T-helper 2 cell treated with Interferon-gamma antibody and Interleukin-4, amounts not matched to agents 100 ng/mL and 5 ng/mL, for 36 hours (primary cell): Measurements from ENCODE around the gene TLX2. TPM values are rescaled to one million over a fixed set of nuclear protein-coding genes. Genes with fewer than 3 reads are reported as not detected.
"Not testable (repeated sequence)": the region's sequence is repeated elsewhere in the genome, so short reads cannot be mapped to it uniquely, and the experiment has no call there.

ENCODE experiments used
- intact Hi-C: fragments of 100-400 bp; cut with micrococcal nuclease; formaldehyde crosslinking; loops from one replicate; pipeline ENCODE4 v1.15.1; 2023
- total RNA-seq: library from RNA; stranded (reverse); gene quantifications from 2 replicates; pipeline ENCODE4 v1.2.3, GENCODE V29; 2022

The TLX2 gene
- total RNA-seq, 1 donor from 2014 or later = 1.1 TPM

DNA sequence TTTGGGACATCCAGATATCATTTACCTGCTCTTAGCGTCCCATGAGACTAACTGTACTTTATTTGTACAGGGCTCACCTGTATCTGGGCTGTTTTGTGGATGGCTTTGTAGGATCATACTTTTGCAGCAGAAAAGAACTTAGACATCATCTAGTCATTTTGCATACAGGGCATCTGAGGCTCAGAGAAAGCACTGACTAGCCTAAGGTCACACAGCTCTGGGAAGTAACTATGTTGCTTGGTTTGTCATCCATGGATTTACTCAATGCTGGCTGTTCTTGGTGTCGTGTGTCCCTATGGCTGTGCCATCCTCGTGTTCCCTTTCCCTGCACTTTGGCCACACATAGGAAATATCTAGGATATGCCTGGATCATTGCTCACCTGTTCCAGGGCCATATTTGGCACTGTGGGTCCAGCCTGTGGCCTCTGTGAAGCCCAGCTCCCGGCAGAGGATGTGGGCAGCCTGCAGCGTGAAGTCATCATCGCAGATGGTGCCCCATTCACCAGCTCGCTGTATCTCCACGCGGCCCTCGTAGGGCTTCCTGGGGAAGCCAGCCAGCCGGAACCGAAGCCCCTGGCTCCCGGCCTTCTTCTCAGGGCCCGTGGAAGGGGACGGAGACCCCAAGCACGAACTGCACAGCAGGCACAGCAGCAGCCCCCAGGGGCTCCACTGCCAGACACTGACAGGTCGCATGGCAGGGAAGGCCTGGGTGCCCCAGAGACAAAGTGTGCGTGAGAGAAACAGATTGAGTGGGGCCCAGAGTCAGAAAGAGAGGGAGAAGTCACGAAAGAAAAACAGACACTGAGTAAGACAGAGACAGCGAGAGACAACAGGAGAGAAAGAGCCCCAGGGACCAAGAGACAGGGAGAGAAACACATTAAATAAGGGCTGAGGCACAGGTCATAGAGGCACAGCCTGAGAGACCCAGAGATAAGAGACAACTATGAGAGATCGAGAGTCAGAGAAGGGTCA is 38.0 kb downstream of the TLX2 start:
- intact Hi-C loops = loop anchor here (10.0 kb wide), 1 partner anchor 283 kb away; the partner anchor contains the start of gene HK2

- intact Hi-C loops = loop anchor here (10.0 kb wide), 1 partner anchor 282 kb away; the partner anchor contains the start of gene HK2
Observed at GRCh38 chr2:74552914-74553811, 38.9 kb downstream of the TLX2 start.

- intact Hi-C loops = loop anchor here (1.0 to 10.0 kb wide), 7 partner anchors 21 to 281 kb away; partner anchors contain the start of genes AUP1, HK2, HTRA2 and PCGF1
Observed at GRCh38 chr2:74553892-74554819, 39.9 kb downstream of the TLX2 start, which contains the start of the genes DOK1 and LOXL3. DOK1 (plus strand) TSS chr2:74554720; CDS start chr2:74554755, 35 bp downstream. LOXL3 (minus strand) TSS chr2:74553942; CDS start chr2:74552634, 1,308 bp downstream.

GRCh38 chr2:74554820-74555531 is 40.7 kb downstream of the TLX2 start:
- intact Hi-C loops = loop anchor here (1.0 to 10.0 kb wide), 7 partner anchors 20 to 280 kb away; partner anchors contain the start of genes AUP1, HK2, HTRA2 and PCGF1

GRCh38 chr2:74555610-74556103 is 41.4 kb downstream of the TLX2 start:
- intact Hi-C loops = loop anchor here (2.0 to 10.0 kb wide), 4 partner anchors 19 to 279 kb away; partner anchors contain the start of genes HK2 and PCGF1

DNA sequence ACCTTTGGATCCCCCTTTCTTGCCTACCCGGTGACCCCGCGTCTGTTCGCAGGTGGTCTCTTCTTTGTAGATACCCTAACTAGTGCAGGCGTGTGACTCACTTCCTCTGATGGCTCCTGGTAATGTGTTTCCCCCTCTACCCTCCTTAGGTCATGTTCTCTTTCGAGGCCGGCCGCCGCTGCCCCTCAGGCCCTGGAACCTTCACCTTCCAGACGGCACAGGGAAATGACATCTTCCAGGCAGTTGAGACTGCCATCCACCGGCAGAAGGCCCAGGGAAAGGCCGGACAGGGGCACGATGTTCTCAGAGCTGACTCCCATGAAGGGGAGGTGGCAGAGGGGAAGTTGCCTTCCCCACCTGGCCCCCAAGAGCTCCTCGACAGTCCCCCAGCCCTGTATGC is 41.9 kb downstream of the TLX2 start:
- intact Hi-C loops = loop anchor here (10.0 kb wide), 1 partner anchor 279 kb away; the partner anchor contains the start of gene HK2

DNA sequence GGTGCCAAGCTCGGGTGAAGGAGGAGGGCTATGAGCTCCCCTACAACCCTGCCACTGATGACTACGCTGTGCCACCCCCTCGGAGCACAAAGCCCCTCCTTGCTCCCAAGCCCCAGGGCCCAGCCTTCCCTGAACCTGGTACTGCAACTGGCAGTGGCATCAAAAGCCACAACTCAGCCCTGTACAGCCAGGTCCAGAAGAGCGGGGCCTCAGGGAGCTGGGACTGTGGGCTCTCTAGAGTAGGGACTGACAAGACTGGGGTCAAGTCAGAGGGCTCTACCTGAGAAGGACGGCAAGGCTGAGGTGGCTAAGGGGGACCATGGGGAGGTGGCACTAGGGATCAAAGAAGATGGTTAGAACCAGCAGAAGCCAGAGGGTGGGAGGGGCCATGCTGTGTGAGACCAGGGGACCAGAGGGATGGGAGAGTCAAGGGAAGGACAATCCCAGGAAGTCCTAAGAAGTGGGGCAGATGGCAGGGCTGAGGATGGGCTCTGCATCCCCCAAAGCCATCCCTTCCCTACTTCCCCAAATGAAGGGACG is 42.7 kb downstream of the TLX2 start:
- intact Hi-C loops = loop anchor here (10.0 kb wide), 1 partner anchor 278 kb away; the partner anchor contains the start of gene HK2

GRCh38 chr2:74558284-74559230 is 44.3 kb downstream of the TLX2 start:
- intact Hi-C loops = loop anchor here (10.0 kb wide), 1 partner anchor 276 kb away; the partner anchor contains the start of gene HK2

GRCh38 chr2:74559912-74560311 is 45.7 kb downstream of the TLX2 start:
- intact Hi-C loops = loop anchor here (10.0 kb wide), 1 partner anchor 275 kb away; the partner anchor contains the start of gene HK2

DNA sequence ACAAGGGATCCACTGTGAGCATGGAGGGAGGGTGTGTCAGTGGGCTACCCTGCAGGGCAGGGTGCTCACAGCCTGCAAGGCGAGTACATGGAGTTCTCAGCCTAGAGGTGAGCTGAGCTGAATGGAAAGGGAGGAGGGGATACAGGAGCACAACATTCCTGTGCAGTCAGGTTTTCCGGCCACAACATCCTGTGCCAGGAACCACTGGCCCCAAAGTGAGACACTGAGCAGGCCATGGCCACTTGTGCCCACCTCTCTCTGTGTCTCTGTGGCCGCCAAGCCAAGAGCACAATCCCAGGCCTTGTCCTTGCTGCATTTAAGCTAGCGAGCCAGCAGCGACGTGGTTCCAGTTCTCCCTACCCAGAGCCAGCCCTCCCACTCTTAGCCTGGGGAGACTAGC is 46.3 kb downstream of the TLX2 start:
- intact Hi-C loops = no loop called here

GRCh38 chr2:74561022-74561421 is 46.8 kb downstream of the TLX2 start:
- intact Hi-C loops = not testable (repeated sequence)

DNA sequence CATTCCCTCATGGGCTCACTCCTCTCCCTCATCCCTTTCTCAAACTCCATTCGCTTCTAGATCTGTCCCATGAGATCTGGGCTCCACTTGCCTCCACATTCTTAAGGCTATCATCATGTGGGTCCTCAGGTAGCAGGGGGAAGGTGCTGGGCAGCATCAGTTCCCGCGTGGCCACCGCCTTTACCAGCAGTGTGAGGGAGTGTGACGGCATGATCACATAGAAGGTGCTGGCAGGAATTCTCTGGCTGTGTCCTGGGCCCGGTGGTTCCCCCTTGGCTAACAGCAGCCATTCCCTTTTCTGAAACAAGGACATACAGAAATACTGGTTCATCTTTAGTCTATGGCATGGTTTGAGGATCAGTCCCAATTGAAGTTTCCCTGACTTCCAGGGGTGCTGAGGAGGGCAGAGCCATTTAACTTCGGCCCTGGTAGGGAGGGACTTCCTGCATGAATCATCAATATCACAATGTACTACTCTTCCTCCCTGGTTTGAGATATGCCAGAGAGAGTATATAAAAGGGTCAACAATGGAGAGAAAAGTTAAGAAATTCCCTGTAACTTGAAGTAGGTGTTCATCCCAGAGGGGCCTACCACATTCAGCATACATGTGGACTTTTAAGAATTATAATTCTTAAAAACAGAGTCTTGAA is 48.0 kb downstream of the TLX2 start:
- intact Hi-C loops = no loop called here

- intact Hi-C loops = no loop called here
Observed at GRCh38 chr2:74564222-74564621, 50.0 kb downstream of the TLX2 start.

- intact Hi-C loops = no loop called here
Observed at GRCh38 chr2:74566076-74566753, 52.0 kb downstream of the TLX2 start.

DNA sequence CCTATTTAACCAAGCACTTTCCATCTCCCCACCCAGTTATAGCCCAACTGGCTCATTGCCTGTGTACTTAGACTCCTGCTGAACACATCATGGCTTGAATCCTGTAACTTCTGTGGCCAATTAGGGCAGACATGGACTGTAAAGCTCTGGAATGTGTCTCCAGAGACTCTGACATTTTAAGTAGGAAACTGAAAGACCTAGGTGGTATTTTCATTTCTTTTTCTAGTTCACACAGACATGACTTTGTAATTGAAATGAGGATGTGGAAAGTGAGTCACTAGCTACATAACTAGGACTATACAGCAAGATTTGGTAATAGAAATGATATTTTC is 52.5 kb downstream of the TLX2 start:
- intact Hi-C loops = no loop called here
